SJSA1 (cell line): ENCODE data around the gene PVR. TPM values are rescaled to one million over a fixed set of nuclear protein-coding genes. Genes with fewer than 3 reads are reported as not detected.
"Not testable (repeated sequence)": the region's sequence is repeated elsewhere in the genome, so short reads cannot be mapped to it uniquely, and the experiment has no call there.

Source experiments
- DNase-seq, 2 experiments: peaks; one replicate each; pipeline ENCODE4 v3.0.0-alpha.2; 2015 to 2020; ENCODE audit warnings: low spot score in 2 of 2, low read depth in 1 of 2
- H3K27ac ChIP-seq: fragments of 250-450 bp; sonication (Bioruptor Pico); 2 replicates; pipeline ENCODE4 v1.5.1; 2020; ENCODE audit warnings: mild to moderate bottlenecking, moderate library complexity
- H3K27me3 ChIP-seq: fragments of 250-450 bp; sonication (Bioruptor Pico); replicated peaks from 2 replicates; pipeline ENCODE4 v1.5.1; 2020; ENCODE audit warnings: mild to moderate bottlenecking, moderate library complexity
- H3K36me3 ChIP-seq: fragments of 250-450 bp; sonication (Bioruptor Pico); 2 replicates; pipeline ENCODE4 v1.5.1; 2020; ENCODE audit warnings: mild to moderate bottlenecking
- H3K4me1 ChIP-seq: fragments of 250-450 bp; sonication (Bioruptor Pico); replicated peaks from 2 replicates; pipeline ENCODE4 v1.6.1; 2021; ENCODE audit warnings: mild to moderate bottlenecking
- H3K4me3 ChIP-seq: fragments of 250-450 bp; sonication (Bioruptor Pico); 2 replicates; pipeline ENCODE4 v1.5.1; 2020; ENCODE audit warnings: mild to moderate bottlenecking
- H3K9me3 ChIP-seq: fragments of 250-450 bp; sonication (Bioruptor Pico); replicated peaks from 2 replicates; pipeline ENCODE4 v1.5.1; 2020; ENCODE audit warnings: mild to moderate bottlenecking
- total RNA-seq: library from RNA; depleted of rRNA; stranded (reverse); fragments of >200 nt; shearing (Covaris generic); gene quantifications from 2 replicates; pipeline ENCODE4 v1.2.3, GENCODE V29; 2014

The PVR gene
- total RNA-seq, 1 experiment from 2014 or later: 182 TPM

- H3K4me3 ChIP-seq, DNase-seq, H3K27me3 ChIP-seq, H3K9me3 ChIP-seq: not testable (repeated sequence)
- H3K36me3 ChIP-seq: peaks cover 19% of the 10 kb centered on the region
- peaks cover 32% of the 10 kb centered on the region for H3K4me1 ChIP-seq
- peak overlapping the region; percentile 72 for H3K27ac ChIP-seq
Observed at GRCh38 chr19:44625637-44626036, 18.1 kb upstream of the PVR start.

DNA sequence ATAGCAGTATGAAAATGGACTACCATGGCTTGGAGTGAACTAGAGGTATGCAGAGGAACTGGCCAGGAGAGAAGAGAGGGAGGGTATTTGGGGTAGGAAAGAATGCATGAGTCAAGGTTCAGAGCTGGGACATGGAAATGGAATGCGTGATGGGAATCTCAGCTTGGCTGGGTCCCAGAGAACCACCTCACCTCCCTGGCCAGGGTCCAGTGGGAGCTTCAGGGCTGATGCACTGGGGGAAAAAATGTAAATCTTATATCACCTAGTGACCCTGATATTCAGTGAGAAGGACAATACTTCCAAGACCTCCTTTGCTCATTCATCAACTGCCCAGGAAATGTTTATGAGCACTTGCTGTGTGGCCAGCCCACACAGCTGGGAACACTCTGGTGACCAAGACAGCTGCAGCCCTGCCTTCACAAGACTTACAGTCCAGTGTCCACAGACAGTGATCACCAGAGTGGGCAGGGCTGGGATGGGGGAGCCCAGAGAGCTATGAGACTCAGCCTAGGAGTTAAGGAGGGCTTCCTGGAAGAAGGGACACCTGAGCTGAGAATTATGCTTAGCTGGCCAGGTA is 17.6 kb upstream of the PVR start:
- peak; percentile 95 to 97 for DNase-seq
- H3K36me3 ChIP-seq: peaks cover 19% of the 10 kb centered on the region

DNA sequence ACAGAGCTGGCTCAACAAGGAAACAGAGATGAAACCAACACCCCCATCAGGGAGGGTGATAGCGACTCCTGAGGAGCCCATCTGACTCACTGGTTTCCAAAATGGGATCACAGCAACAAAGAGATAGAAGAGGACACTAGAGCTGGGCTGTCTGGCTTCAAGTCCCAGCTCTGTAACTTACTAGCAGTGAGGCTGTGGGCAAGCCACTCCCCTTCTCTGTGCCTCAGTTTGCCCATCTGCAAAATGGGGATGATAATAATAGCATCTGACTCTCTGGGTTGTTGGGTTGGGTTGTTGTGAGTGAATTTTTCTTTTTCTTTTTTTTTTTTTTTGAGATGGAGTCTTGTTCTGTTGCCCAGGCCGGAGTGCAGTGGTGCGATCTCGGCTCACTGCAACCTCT is 16.1 kb upstream of the PVR start:
- Histone ChIP-seq H3K27ac (no peak overlapping the region), H3K27me3 (no peaks in the 10 kb centered on the region), H3K36me3 (peaks cover 19% of the 10 kb centered on the region), H3K9me3 (peaks cover 3% of the 10 kb centered on the region), H3K4me1 (peaks cover 32% of the 10 kb centered on the region), H3K4me3 (no peak overlapping the region)
- no peak for DNase-seq

More for the DNA sequence above, 17.6 kb upstream of the PVR start:
- Histone ChIP-seq H3K27me3 (no peaks in the 10 kb centered on the region), H3K4me1 (peaks cover 32% of the 10 kb centered on the region), H3K9me3 (peaks cover 3% of the 10 kb centered on the region), H3K27ac (peak overlapping the region; percentile 72), H3K4me3 (no peak overlapping the region)

DNA sequence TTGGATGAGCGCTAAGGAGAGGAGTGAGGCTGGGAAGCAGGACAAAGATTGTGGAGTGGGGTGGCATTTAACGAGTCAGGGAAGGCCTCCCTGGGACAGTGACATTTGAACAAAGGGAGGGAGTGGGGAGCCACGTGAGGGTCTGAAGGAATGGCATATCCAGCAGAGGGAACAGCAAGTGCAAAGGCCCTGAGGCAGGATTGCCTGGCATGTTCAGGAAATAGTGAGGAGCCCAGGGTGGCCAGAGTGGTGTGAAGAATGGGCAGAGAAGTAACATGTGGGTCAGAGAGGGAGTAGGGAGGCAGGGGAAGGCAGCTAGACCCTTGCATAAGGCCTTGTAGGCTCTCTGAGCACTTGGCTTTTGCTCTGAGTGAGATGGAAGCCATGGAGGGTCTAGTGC is 14.9 kb upstream of the PVR start:
- Histone ChIP-seq H3K27me3 (no peaks in the 10 kb centered on the region), H3K4me3 (no peak overlapping the region), H3K27ac (no peak overlapping the region), H3K36me3 (peaks cover 19% of the 10 kb centered on the region), H3K4me1 (peaks cover 26% of the 10 kb centered on the region), H3K9me3 (peaks cover 3% of the 10 kb centered on the region)
- no peak for DNase-seq

GRCh38 chr19:44631611-44632010 is 12.1 kb upstream of the PVR start:
- not testable (repeated sequence) for DNase-seq, H3K9me3 ChIP-seq, H3K27me3 ChIP-seq, H3K4me3 ChIP-seq, H3K27ac ChIP-seq
- Histone ChIP-seq H3K36me3 (peaks cover 12% of the 10 kb centered on the region), H3K4me1 (peaks cover 34% of the 10 kb centered on the region)

DNA sequence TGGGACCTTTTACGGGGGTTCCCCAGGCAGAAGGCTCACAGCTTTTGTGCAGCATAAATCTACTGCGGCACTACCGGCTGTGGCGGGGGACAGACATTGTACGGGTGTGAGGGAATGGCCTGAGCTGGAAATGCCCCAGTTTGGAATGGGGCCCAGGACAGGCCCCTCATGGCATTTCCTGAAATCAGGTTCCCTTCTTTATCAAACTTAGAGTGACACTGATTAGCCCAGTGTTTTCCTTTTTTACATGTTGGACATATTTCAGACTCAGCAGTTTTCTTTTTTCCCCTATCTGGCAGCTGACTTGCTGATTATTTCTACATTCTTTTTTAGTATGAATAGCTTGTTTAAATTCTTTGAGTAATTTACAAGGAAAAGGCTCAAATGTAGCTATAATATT is 9.7 kb upstream of the PVR start:
- H3K27ac ChIP-seq, H3K36me3 ChIP-seq, H3K9me3 ChIP-seq, H3K4me3 ChIP-seq, DNase-seq, H3K27me3 ChIP-seq: not testable (repeated sequence)
- peaks cover 36% of the 10 kb centered on the region for H3K4me1 ChIP-seq

DNA sequence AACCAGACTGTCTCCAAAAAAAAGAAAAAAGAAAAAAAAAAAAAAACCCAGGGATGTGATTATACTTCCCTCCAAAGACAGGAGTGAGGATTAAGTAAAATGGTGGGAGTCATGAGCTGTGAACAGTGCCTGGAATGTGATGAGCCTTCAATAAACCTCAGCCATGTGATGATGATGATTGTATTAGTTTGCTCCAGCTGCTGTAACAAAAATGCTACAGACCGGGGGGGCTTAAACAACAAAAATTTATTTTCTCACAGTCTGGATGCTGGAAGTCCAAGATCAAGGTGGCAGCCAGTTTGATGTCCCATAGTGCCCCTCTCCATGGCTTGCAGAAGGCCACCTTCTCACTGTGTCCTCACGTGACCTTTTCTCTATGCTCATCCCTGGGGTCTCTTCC is 8.9 kb upstream of the PVR start:
- Histone ChIP-seq H3K36me3 (no peaks in the 10 kb centered on the region), H3K4me3 (no peak overlapping the region), H3K27me3 (no peaks in the 10 kb centered on the region), H3K4me1 (peaks cover 36% of the 10 kb centered on the region), H3K27ac (no peak overlapping the region), H3K9me3 (no peaks in the 10 kb centered on the region)
- DNase-seq: no peak

- H3K9me3 ChIP-seq: no peaks in the 10 kb centered on the region
- H3K27me3 ChIP-seq: no peaks in the 10 kb centered on the region
- DNase-seq: peak in 1 of 2 experiments; percentile 46
- H3K4me1 ChIP-seq: peaks cover 36% of the 10 kb centered on the region
- H3K4me3 ChIP-seq: no peak overlapping the region
- no peaks in the 10 kb centered on the region for H3K36me3 ChIP-seq
- H3K27ac ChIP-seq: peak overlapping the region; percentile 51; the same call in 1 of the 2 replicates
Observed at GRCh38 chr19:44635581-44636438, 7.9 kb upstream of the PVR start.

GRCh38 chr19:44636439-44637389 is 7.0 kb upstream of the PVR start:
- H3K4me1 ChIP-seq: peaks cover 36% of the 10 kb centered on the region
- no peak overlapping the region for H3K4me3 ChIP-seq
- DNase-seq: no peak
- no peaks in the 10 kb centered on the region for H3K9me3 ChIP-seq
- no peaks in the 10 kb centered on the region for H3K36me3 ChIP-seq
- H3K27me3 ChIP-seq: no peaks in the 10 kb centered on the region
- no peak overlapping the region for H3K27ac ChIP-seq

DNA sequence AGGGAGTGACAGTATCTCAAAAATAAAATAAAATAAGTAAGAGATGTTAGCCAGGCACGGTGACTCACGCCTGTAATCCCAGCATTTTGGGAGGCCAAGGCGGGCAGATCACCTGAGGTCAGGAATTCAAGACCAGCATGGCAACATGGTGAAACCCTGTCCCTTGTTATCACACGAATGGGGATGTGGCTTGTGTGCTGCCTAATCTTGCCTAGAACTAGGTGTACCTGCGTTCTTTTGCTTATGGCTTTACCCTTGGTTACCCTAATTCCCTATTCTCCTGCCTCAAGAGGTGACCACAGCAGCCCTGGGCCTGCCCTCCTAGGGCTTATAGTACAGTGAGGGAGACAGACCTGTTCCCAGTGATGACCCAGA is 6.3 kb upstream of the PVR start:
- H3K27ac ChIP-seq: no peak overlapping the region
- no peaks in the 10 kb centered on the region for H3K36me3 ChIP-seq
- no peaks in the 10 kb centered on the region for H3K27me3 ChIP-seq
- peaks cover 36% of the 10 kb centered on the region for H3K4me1 ChIP-seq
- no peak overlapping the region for H3K4me3 ChIP-seq
- no peak for DNase-seq
- H3K9me3 ChIP-seq: no peaks in the 10 kb centered on the region

- Histone ChIP-seq H3K4me1 (peaks cover 34% of the 10 kb centered on the region), H3K27me3 (no peaks in the 10 kb centered on the region), H3K27ac (no peak overlapping the region), H3K4me3 (no peak overlapping the region), H3K36me3 (peaks cover 1% of the 10 kb centered on the region; the same call in 1 of the 2 replicates), H3K9me3 (no peaks in the 10 kb centered on the region)
- no peak for DNase-seq
Observed at GRCh38 chr19:44640518-44640917, 3.2 kb upstream of the PVR start.

DNA sequence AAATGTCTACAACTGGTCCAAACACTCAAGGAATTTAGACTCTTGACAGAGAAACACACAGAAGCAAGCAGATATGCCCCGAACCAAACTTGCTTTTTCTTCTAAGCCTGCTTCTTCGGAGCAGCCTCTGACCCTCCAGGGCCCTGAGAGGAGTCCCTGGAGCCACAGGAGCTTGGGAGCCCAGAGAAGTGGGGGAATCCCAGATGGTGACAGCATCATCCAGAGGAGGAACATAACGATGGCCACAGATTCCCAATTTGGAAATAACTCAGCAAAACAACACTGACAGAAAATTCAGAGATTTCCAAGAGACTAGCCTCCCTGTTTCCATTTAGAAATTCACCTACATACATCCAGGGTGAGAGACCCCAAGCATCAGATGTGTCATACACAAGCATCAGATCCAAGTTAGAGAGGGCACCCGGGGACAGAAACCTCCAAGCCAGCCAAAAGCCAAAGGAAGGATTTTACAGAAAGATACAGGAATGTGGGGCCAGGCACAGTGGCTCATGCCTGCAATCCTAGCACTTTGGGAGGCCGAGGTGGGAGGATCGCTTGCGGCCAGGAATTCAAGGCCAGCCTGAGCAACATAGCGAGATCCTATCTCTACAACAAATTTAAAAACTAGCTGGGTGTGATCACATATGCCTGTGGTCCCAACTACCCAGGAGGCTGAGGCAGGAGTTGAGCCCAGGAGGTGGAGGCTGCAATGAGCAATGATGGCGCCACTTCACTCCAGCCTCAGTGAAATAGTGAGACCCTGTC is 2.0 kb upstream of the PVR start:
- Histone ChIP-seq H3K4me3 (no peak overlapping the region), H3K9me3 (no peaks in the 10 kb centered on the region), H3K27me3 (no peaks in the 10 kb centered on the region), H3K27ac (no peak overlapping the region), H3K36me3 (peaks cover 13% of the 10 kb centered on the region), H3K4me1 (peaks cover 23% of the 10 kb centered on the region)
- no peak for DNase-seq

GRCh38 chr19:44642377-44642776 is 1.3 kb upstream of the PVR start:
- peaks cover 22% of the 10 kb centered on the region for H3K4me1 ChIP-seq
- H3K27ac ChIP-seq: no peak overlapping the region
- H3K36me3 ChIP-seq: peaks cover 18% of the 10 kb centered on the region
- no peaks in the 10 kb centered on the region for H3K9me3 ChIP-seq
- H3K27me3 ChIP-seq: no peaks in the 10 kb centered on the region
- DNase-seq: no peak
- H3K4me3 ChIP-seq: no peak overlapping the region
